ENCODE results near the gene NPB. TPM values are rescaled to one million over a fixed set of nuclear protein-coding genes. Genes with fewer than 3 reads are reported as not detected.

NPB gene
- total RNA-seq, 1 donor from 2014 or later: 1.1 TPM

- H3K4me3 Mint-ChIP-seq: no peak overlapping the region
- no peak for TF ChIP-seq CTCF (conservative IDR thresholded peaks at IDR 0.05)
- DNase-seq (ENCODE audit: low read depth, low spot score): no peak
- peaks cover 10% of the 10 kb centered on the region for H3K4me1 Mint-ChIP-seq
- no peaks in the 10 kb centered on the region for H3K27me3 Mint-ChIP-seq (ENCODE audit: low read depth)
- no peaks in the 10 kb centered on the region for H3K36me3 Mint-ChIP-seq (ENCODE audit: low read depth)
- no peak overlapping the region for H3K27ac Mint-ChIP-seq (ENCODE audit: unreplicated experiment)
- H3K9me3 Mint-ChIP-seq: no peaks in the 10 kb centered on the region
Measured at GRCh38 chr17:81948635-81949378, 46.8 kb downstream of the NPB start.

- no peaks in the 10 kb centered on the region for H3K36me3 Mint-ChIP-seq (ENCODE audit: low read depth)
- no peak for DNase-seq (ENCODE audit: low read depth, low spot score)
- H3K9me3 Mint-ChIP-seq: no peaks in the 10 kb centered on the region
- no peak overlapping the region for H3K4me3 Mint-ChIP-seq
- H3K27me3 Mint-ChIP-seq (ENCODE audit: low read depth): no peaks in the 10 kb centered on the region
- no peak overlapping the region for H3K27ac Mint-ChIP-seq (ENCODE audit: unreplicated experiment)
- peaks cover 10% of the 10 kb centered on the region for H3K4me1 Mint-ChIP-seq
- no peak for TF ChIP-seq CTCF (conservative IDR thresholded peaks at IDR 0.05)
Measured at GRCh38 chr17:81950501-81950900, 48.5 kb downstream of the NPB start.

GRCh38 chr17:81951785-81952684 is 50.0 kb downstream of the NPB start:
- H3K36me3 Mint-ChIP-seq (ENCODE audit: low read depth): no peaks in the 10 kb centered on the region
- no peak for DNase-seq (ENCODE audit: low read depth, low spot score)
- H3K4me3 Mint-ChIP-seq: no peak overlapping the region
- H3K27ac Mint-ChIP-seq (ENCODE audit: unreplicated experiment): no peak overlapping the region
- H3K4me1 Mint-ChIP-seq: peaks cover 14% of the 10 kb centered on the region
- no peaks in the 10 kb centered on the region for H3K9me3 Mint-ChIP-seq
- H3K27me3 Mint-ChIP-seq (ENCODE audit: low read depth): peaks cover under 1% of the 10 kb centered on the region
- TF ChIP-seq CTCF (conservative IDR thresholded peaks at IDR 0.05): no peak

Other genes with a start within 250 kb of the NPB start
- gene PDE6G, start 245.7 kb upstream of the NPB start, total RNA-seq: 0.45 and 0.79 TPM in 2 replicates
- gene OXLD1, start 235.6 kb upstream of the NPB start, total RNA-seq: 25.5 and 28.2 TPM in 2 replicates
- 37.0 and 38.3 TPM in 2 replicates for gene CCDC137, start 235.5 kb upstream of the NPB start, total RNA-seq
- gene ARL16, start 218.4 kb upstream of the NPB start, total RNA-seq: 51.0 and 53.7 TPM in 2 replicates
- gene HGS, start 218.2 kb upstream of the NPB start, total RNA-seq: 103 and 108 TPM in 2 replicates
- gene MRPL12, start 198.9 kb upstream of the NPB start, total RNA-seq: 106 TPM in 2 replicates
- gene SLC25A10, start 190.0 kb upstream of the NPB start, total RNA-seq: 27.1 and 28.8 TPM in 2 replicates
- gene GCGR, start 98.1 kb upstream of the NPB start, total RNA-seq: not detected in 2 replicates
- 189 and 200 TPM in 2 replicates for gene MCRIP1, start 68.9 kb upstream of the NPB start, total RNA-seq
- not detected in 2 replicates for gene PPP1R27, start 67.2 kb upstream of the NPB start, total RNA-seq
- gene P4HB, start 41.7 kb upstream of the NPB start, total RNA-seq: 364 and 368 TPM in 2 replicates
- 405 and 429 TPM in 2 replicates for gene ARHGDIA, start 30.9 kb upstream of the NPB start, total RNA-seq
- 216 and 217 TPM in 2 replicates for gene ALYREF, start 10.7 kb upstream of the NPB start, total RNA-seq
- gene ANAPC11, start 10.5 kb upstream of the NPB start, total RNA-seq: 199 and 200 TPM in 2 replicates
- gene PCYT2, start 9.2 kb downstream of the NPB start, total RNA-seq: 86.2 and 92.4 TPM in 2 replicates
- 25.5 and 26.2 TPM in 2 replicates for gene SIRT7, start 15.9 kb downstream of the NPB start, total RNA-seq
- 24.1 and 24.2 TPM in 2 replicates for gene MAFG, start 25.5 kb downstream of the NPB start, total RNA-seq
- gene PYCR1, start 35.1 kb downstream of the NPB start, total RNA-seq: 93.0 and 102 TPM in 2 replicates
- gene MYADML2, start 45.0 kb downstream of the NPB start, total RNA-seq: 0.11 TPM in 1 of 2 replicates, not detected in the other
- gene NOTUM, start 58.9 kb downstream of the NPB start, total RNA-seq: 5.9 and 6.3 TPM in 2 replicates
- 50.0 and 51.9 TPM in 2 replicates for gene ASPSCR1, start 75.4 kb downstream of the NPB start, total RNA-seq
- gene CENPX, start 120.6 kb downstream of the NPB start, total RNA-seq: 129 and 135 TPM in 2 replicates
- gene LRRC45, start 121.1 kb downstream of the NPB start, total RNA-seq: 55.7 and 63.5 TPM in 2 replicates
- gene RAC3, start 129.4 kb downstream of the NPB start, total RNA-seq: 73.6 and 75.0 TPM in 2 replicates
- gene DCXR, start 135.5 kb downstream of the NPB start, total RNA-seq: 198 and 199 TPM in 2 replicates
- gene RFNG, start 149.6 kb downstream of the NPB start, total RNA-seq: 44.5 and 46.0 TPM in 2 replicates
- 154 and 156 TPM in 2 replicates for gene GPS1, start 149.7 kb downstream of the NPB start, total RNA-seq
- gene DUS1L, start 163.6 kb downstream of the NPB start, total RNA-seq: 126 and 131 TPM in 2 replicates
- gene FASN, start 196.0 kb downstream of the NPB start, total RNA-seq: 816 and 839 TPM in 2 replicates

Measured in neural crest cell (in vitro differentiated cells).